Liver (tissue), 9 donors: Measurements from ENCODE around the gene CWC27. TPM values are rescaled to one million over a fixed set of nuclear protein-coding genes. Genes with fewer than 3 reads are reported as not detected.

Source experiments
- DNase-seq: peaks from one replicate; pipeline ENCODE4 v3.0.0-alpha.2; 2017; ENCODE audit warnings: low spot score
- H3K27ac ChIP-seq, 2 donors: one replicate each; pipeline ENCODE4 v1.7.0; 2013; ENCODE audit warnings: inconsistent platforms in 2 of 2, low read length in 2 of 2, control low read depth in 1 of 2, low read depth in 1 of 2, mild to moderate bottlenecking in 1 of 2
- H3K27me3 ChIP-seq, 4 donors: one replicate each; pipeline versions ENCODE4 v1.6.1 to v1.7.0; 2013; ENCODE audit warnings: low read length in 3 of 4, inconsistent platforms in 1 of 4, mild to moderate bottlenecking in 1 of 4, moderate library complexity in 1 of 4; ENCODE audit not compliant: control insufficient read depth in 4 of 4, insufficient read depth in 4 of 4
- H3K36me3 ChIP-seq, 4 donors: one replicate each; pipeline versions ENCODE4 v1.6.1 to v1.7.0; 2013; ENCODE audit warnings: low read length in 3 of 4, mild to moderate bottlenecking in 3 of 4, low read depth in 1 of 4, moderate library complexity in 1 of 4; ENCODE audit not compliant: control insufficient read depth in 4 of 4, insufficient read depth in 3 of 4
- H3K4me1 ChIP-seq, 4 donors: one replicate each; pipeline versions ENCODE4 v1.6.1 to v1.7.0; 2013; ENCODE audit warnings: low read length in 3 of 4, mild to moderate bottlenecking in 3 of 4, moderate library complexity in 1 of 4; ENCODE audit not compliant: control insufficient read depth in 4 of 4, insufficient read depth in 4 of 4
- H3K4me3 ChIP-seq, 3 donors: one replicate each; pipeline versions ENCODE4 v1.6.1 to v1.7.0; 2013; ENCODE audit warnings: low read length in 3 of 3, control low read depth in 1 of 3, low read depth in 1 of 3, mild to moderate bottlenecking in 1 of 3
- H3K9ac ChIP-seq, 2 donors: one replicate each; pipeline ENCODE4 v1.7.0; 2013; ENCODE audit warnings: low read length in 2 of 2, mild to moderate bottlenecking in 2 of 2, moderate library complexity in 2 of 2, control low read depth in 1 of 2, low read depth in 1 of 2
- H3K9me3 ChIP-seq, 4 donors: one replicate each; pipeline versions ENCODE4 v1.6.1 to v1.7.0; 2013; ENCODE audit warnings: low read length in 3 of 4; ENCODE audit not compliant: control insufficient read depth in 4 of 4
- EGR1 ChIP-seq, 2 donors: IDR thresholded peaks; 2 replicates each; pipeline ENCODE4 v1.6.1; 2016 to 2018; ENCODE audit warnings: antibody characterized with exemption in 2 of 2, low read depth in 2 of 2
- FOXA1 ChIP-seq: IDR thresholded peaks from 2 replicates; pipeline ENCODE4 v1.6.1; 2016; ENCODE audit warnings: antibody characterized with exemption
- FOXA2 ChIP-seq: IDR thresholded peaks from 2 replicates; pipeline ENCODE4 v1.6.1; 2016; ENCODE audit warnings: antibody characterized with exemption
- GABPA ChIP-seq, 2 donors: IDR thresholded peaks in 1 of 2; conservative IDR thresholded peaks in 1 of 2; 2 replicates each; pipeline ENCODE4 v1.6.1; 2016; ENCODE audit warnings: antibody characterized with exemption in 2 of 2, mild to moderate bottlenecking in 1 of 2, moderate library complexity in 1 of 2
- HNF4A ChIP-seq, 2 donors: conservative IDR thresholded peaks; 2 replicates each; pipeline ENCODE4 v1.6.1; 2016; ENCODE audit warnings: antibody characterized with exemption in 2 of 2, mild to moderate bottlenecking in 2 of 2
- HNF4G ChIP-seq: IDR thresholded peaks from 2 replicates; pipeline ENCODE4 v1.6.1; 2016; ENCODE audit warnings: antibody characterized with exemption
- JUND ChIP-seq, 2 donors: IDR thresholded peaks; 2 replicates each; pipeline ENCODE4 v1.6.1; 2016; ENCODE audit warnings: antibody characterized with exemption in 2 of 2
- NR2F2 ChIP-seq: IDR thresholded peaks from 2 replicates; pipeline ENCODE4 v1.6.1; 2016; ENCODE audit warnings: antibody characterized with exemption
- RAD21 ChIP-seq, 2 donors: IDR thresholded peaks; 2 replicates each; pipeline ENCODE4 v1.6.1; 2016; ENCODE audit warnings: antibody characterized with exemption in 2 of 2, mild to moderate bottlenecking in 2 of 2
- REST ChIP-seq: IDR thresholded peaks from 2 replicates; pipeline ENCODE4 v1.6.1; 2016; ENCODE audit warnings: antibody characterized with exemption, mild to moderate bottlenecking
- RXRA ChIP-seq, 2 donors: IDR thresholded peaks; 2 replicates each; pipeline ENCODE4 v1.6.1; 2017 to 2018; ENCODE audit warnings: antibody characterized with exemption in 2 of 2, mild to moderate bottlenecking in 1 of 2
- SP1 ChIP-seq: IDR thresholded peaks from 2 replicates; pipeline ENCODE4 v1.6.1; 2018; ENCODE audit warnings: antibody characterized with exemption, mild to moderate bottlenecking
- TAF1 ChIP-seq: conservative IDR thresholded peaks from 2 replicates; pipeline ENCODE4 v1.6.1; 2016; ENCODE audit warnings: antibody characterized with exemption, mild to moderate bottlenecking
- YY1 ChIP-seq: IDR thresholded peaks from 2 replicates; pipeline ENCODE4 v1.6.1; 2016; ENCODE audit warnings: antibody characterized with exemption, mild to moderate bottlenecking
- WGBS: extraction: QIAGEN DNeasy Blood & Tissue Kit; methylation state at CpG from one replicate; pipeline ENCODE4 v1.1.7; 2013; 5-methylcytosine and 5-hydroxymethylcytosine counted together
- polyA plus RNA-seq, 2 donors: library from polyadenylated mRNA; stranded (reverse) in 1 of 2; unstranded in 1 of 2; fragments of 200-250 nt in 1 of 2; fragments of >200 nt in 1 of 2; fragmentation: Nextera tagmentation in 1 of 2; extraction: Ambion mirVana in 1 of 2; gene quantifications; one replicate each; pipeline versions ENCODE4 v1.2.1 to v1.2.3, GENCODE V29; 2013 to 2015
- total RNA-seq, 2 donors: library from RNA; depleted of rRNA; stranded (reverse); fragments of >200 nt; gene quantifications; one replicate each; pipeline ENCODE4 v1.2.3, GENCODE V29; 2014
- TF ChIP-seq, protein P1 (sequence below): IDR thresholded peaks from 2 replicates; pipeline ENCODE4 v1.6.1; 2016; ENCODE audit warnings: antibody characterized with exemption
- TF ChIP-seq, protein P2 (sequence below): IDR thresholded peaks from 2 replicates; pipeline ENCODE4 v1.6.1; 2016; ENCODE audit warnings: antibody characterized with exemption
- donor health status: healthy.
- donor health status: healthy.
- donor health status: healthy.
- donor health status: healthy.
- donor health status: healthy.

The CWC27 gene
- total and polyA plus RNA-seq, 4 donors: 3.9 to 9.8 (median 6.0) TPM

GRCh38 chr5:64947031-64947430 is 178.3 kb downstream of the CWC27 start:
- TF ChIP-seq HNF4A (conservative IDR thresholded peaks at IDR 0.05) (no peak), JUND (IDR thresholded peaks at IDR 0.05) (no peak), EGR1 (IDR thresholded peaks at IDR 0.05; ENCODE audit: low read depth in 2 of 2) (no peak), FOXA2 (no peak), REST (no peak), SP1 (no peak), FOXA1 (no peak)
- TF ChIP-seq, protein P1, sequence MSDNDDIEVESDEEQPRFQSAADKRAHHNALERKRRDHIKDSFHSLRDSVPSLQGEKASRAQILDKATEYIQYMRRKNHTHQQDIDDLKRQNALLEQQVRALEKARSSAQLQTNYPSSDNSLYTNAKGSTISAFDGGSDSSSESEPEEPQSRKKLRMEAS: no peak
- no peak overlapping the region for H3K27ac ChIP-seq
- DNase-seq: no peak
- H3K4me3 ChIP-seq: no peak overlapping the region
- WGBS: 86% methylated on average over 1 of the region's 1 CpG
- H3K36me3 ChIP-seq: no peaks in the 10 kb centered on the region
- no peaks in the 10 kb centered on the region for H3K4me1 ChIP-seq
- no peak overlapping the region for H3K9ac ChIP-seq
- H3K9me3 ChIP-seq: no peaks in the 10 kb centered on the region
- H3K27me3 ChIP-seq: no peaks in the 10 kb centered on the region

- DNase-seq: no peak
- Histone ChIP-seq H3K4me3 (no peak overlapping the region), H3K9me3 (no peaks in the 10 kb centered on the region), H3K9ac (no peak overlapping the region), H3K27ac (no peak overlapping the region), H3K36me3 (no peaks in the 10 kb centered on the region), H3K27me3 (no peaks in the 10 kb centered on the region), H3K4me1 (no peaks in the 10 kb centered on the region)
- TF ChIP-seq HNF4A (conservative IDR thresholded peaks at IDR 0.05) (no peak), SP1 (no peak), REST (no peak), GABPA (IDR thresholded peaks at IDR 0.05 in 1 of 2, conservative IDR thresholded peaks at IDR 0.05 in 1 of 2) (no peak), RAD21 (IDR thresholded peaks at IDR 0.05) (no peak), RXRA (IDR thresholded peaks at IDR 0.05) (no peak), NR2F2 (no peak), TAF1 (no peak), YY1 (no peak), HNF4G (no peak), FOXA1 (no peak)
- TF ChIP-seq, protein P1: no peak
- TF ChIP-seq, protein P2, sequence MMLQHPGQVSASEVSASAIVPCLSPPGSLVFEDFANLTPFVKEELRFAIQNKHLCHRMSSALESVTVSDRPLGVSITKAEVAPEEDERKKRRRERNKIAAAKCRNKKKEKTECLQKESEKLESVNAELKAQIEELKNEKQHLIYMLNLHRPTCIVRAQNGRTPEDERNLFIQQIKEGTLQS: no peak
These were observed 179.1 kb downstream of the CWC27 start for GRCh38 chr5:64947801-64948200.
